Stomach (tissue), 4 donors: ENCODE results near the gene IL1RAPL2.

Experiments used
- CTCF ChIP-seq, 7 experiments: fragments of 450-650 bp in 4 of 7; fragments of 200-600 bp in 3 of 7; sonication (generic) in 3 of 7; IDR thresholded peaks; one replicate each; pipeline ENCODE4 v1.5.1; 2016 to 2019; ENCODE audit warnings: antibody characterized with exemption in 7 of 7, control low read depth in 2 of 7, mild to moderate bottlenecking in 1 of 7
- POLR2A ChIP-seq, 4 donors: fragments of 450-650 bp; IDR thresholded peaks; one replicate each; pipeline ENCODE4 v1.6.1; 2016; ENCODE audit warnings: antibody characterized with exemption in 4 of 4, control low read depth in 2 of 4, mild to moderate bottlenecking in 1 of 4, moderate library complexity in 1 of 4

GRCh38 chrX:105775679-105776078 lies 1209.7 kb downstream of the IL1RAPL2 start:
- TF ChIP-seq CTCF (IDR thresholded peaks at IDR 0.05) = no peak
- TF ChIP-seq POLR2A (IDR thresholded peaks at IDR 0.05) = no peak
